Breast epithelium (tissue), 4 donors: ENCODE data around the gene RIPOR2. TPM values are rescaled to one million over a fixed set of nuclear protein-coding genes. Genes with fewer than 3 reads are reported as not detected.

ENCODE experiments used
- DNase-seq, 2 donors: peaks; one replicate each; pipeline ENCODE4 v3.0.0-alpha.2; 2019; ENCODE audit warnings: low spot score in 2 of 2
- H3K27ac ChIP-seq, 2 donors: fragments of 200-600 bp; sonication (generic) in 1 of 2; one replicate each; pipeline ENCODE4 v1.5.1; 2016 to 2019; ENCODE audit warnings: mild to moderate bottlenecking in 1 of 2
- H3K27me3 ChIP-seq, 2 donors: fragments of 200-600 bp; sonication (generic) in 1 of 2; one replicate each; pipeline versions ENCODE4 v1.5.1 to v1.6.0; 2017 to 2019; ENCODE audit warnings: control low read depth in 1 of 2, mild to moderate bottlenecking in 1 of 2
- H3K36me3 ChIP-seq: fragments of 200-600 bp; one replicate; pipeline ENCODE4 v1.5.1; 2019
- H3K4me1 ChIP-seq, 2 donors: fragments of 200-600 bp; sonication (generic); one replicate each; pipeline ENCODE4 v1.5.1; 2016 to 2019; ENCODE audit warnings: control low read depth in 1 of 2
- H3K4me3 ChIP-seq, 3 donors: fragments of 200-600 bp; sonication (generic); 1 replicate in 2 of 3; 2 replicates in 1 of 3; pipeline ENCODE4 v1.5.1; 2016 to 2019; ENCODE audit warnings: mild to moderate bottlenecking in 3 of 3, moderate library complexity in 2 of 3
- H3K9me3 ChIP-seq, 2 donors: fragments of 200-600 bp; sonication (generic) in 1 of 2; one replicate each; pipeline ENCODE4 v1.5.1; 2016 to 2019; ENCODE audit warnings: control low read depth in 1 of 2
- CTCF ChIP-seq, 3 donors: fragments of 450-650 bp; IDR thresholded peaks; one replicate each; pipeline ENCODE4 v1.5.1; 2016 to 2017; ENCODE audit warnings: antibody characterized with exemption in 3 of 3, mild to moderate bottlenecking in 3 of 3, moderate library complexity in 3 of 3
- POLR2A ChIP-seq: fragments of 450-650 bp; IDR thresholded peaks from one replicate; pipeline ENCODE4 v1.6.1; 2016; ENCODE audit warnings: antibody characterized with exemption, mild to moderate bottlenecking, moderate library complexity
- POLR2AphosphoS5 ChIP-seq, 3 donors: sonication (generic); formaldehyde crosslinking; IDR thresholded peaks; one replicate each; pipeline ENCODE4 v1.6.1; 2017; ENCODE audit warnings: antibody characterized with exemption in 3 of 3
- intact Hi-C: fragments of 100-400 bp; cut with DNase I; formaldehyde crosslinking; loops from one replicate; pipeline ENCODE4 v1.15.1; 2023; ENCODE audit warnings: low total_unique reads
- total RNA-seq, 3 donors: library from RNA; depleted of rRNA; stranded (reverse); fragments of >200 nt; gene quantifications; one replicate each; pipeline ENCODE4 v1.1.0, GENCODE V29; 2016

The RIPOR2 gene
- total RNA-seq, 3 donors from 2014 or later, result 13.8 to 70.5 (median 29.2) TPM

- Histone ChIP-seq H3K27ac (peak overlapping the region in 1 of 2 donors; percentile 20), H3K9me3 (no peaks in the 10 kb centered on the region), H3K4me1 (no peaks in the 10 kb centered on the region), H3K4me3 (no peak overlapping the region), H3K27me3 (no peaks in the 10 kb centered on the region), H3K36me3 (no peaks in the 10 kb centered on the region)
- DNase-seq, result no peak
- intact Hi-C loops, result no loop called here
- TF ChIP-seq CTCF (IDR thresholded peaks at IDR 0.05) (no peak), POLR2A (no peak), POLR2AphosphoS5 (IDR thresholded peaks at IDR 0.05) (no peak)
Observed at GRCh38 chr6:24899997-24900325, 35.8 kb downstream of the RIPOR2 start.

- Histone ChIP-seq H3K27me3 (no peaks in the 10 kb centered on the region), H3K9me3 (no peaks in the 10 kb centered on the region), H3K4me1 (no peaks in the 10 kb centered on the region), H3K27ac (peak overlapping the region in 1 of 2 donors; percentile 20), H3K36me3 (no peaks in the 10 kb centered on the region), H3K4me3 (no peak overlapping the region)
- TF ChIP-seq POLR2AphosphoS5 (IDR thresholded peaks at IDR 0.05), result no peak
- no peak for TF ChIP-seq POLR2A
- no peak for TF ChIP-seq CTCF (IDR thresholded peaks at IDR 0.05)
- intact Hi-C loops, result no loop called here
- no peak for DNase-seq
Observed at GRCh38 chr6:24899136-24899996, 36.4 kb downstream of the RIPOR2 start.

GRCh38 chr6:24898676-24899075 is 37.1 kb downstream of the RIPOR2 start:
- H3K27ac ChIP-seq, result no peak overlapping the region
- no peak for DNase-seq
- intact Hi-C loops, result no loop called here

GRCh38 chr6:24897186-24897585 is 38.6 kb downstream of the RIPOR2 start:
- H3K36me3 ChIP-seq, result no peaks in the 10 kb centered on the region
- TF ChIP-seq POLR2A (no peak), CTCF (IDR thresholded peaks at IDR 0.05) (no peak), POLR2AphosphoS5 (IDR thresholded peaks at IDR 0.05) (no peak)
- H3K27me3 ChIP-seq, result no peaks in the 10 kb centered on the region
- intact Hi-C loops, result no loop called here
- DNase-seq, result no peak
- no peaks in the 10 kb centered on the region for H3K9me3 ChIP-seq
- H3K4me1 ChIP-seq, result no peaks in the 10 kb centered on the region
- no peak overlapping the region for H3K27ac ChIP-seq
- H3K4me3 ChIP-seq, result no peak overlapping the region

More at GRCh38 chr6:24898676-24899075, 37.1 kb downstream of the RIPOR2 start:
- no peaks in the 10 kb centered on the region for H3K27me3 ChIP-seq
- no peaks in the 10 kb centered on the region for H3K36me3 ChIP-seq
- H3K4me3 ChIP-seq, result no peak overlapping the region
- H3K4me1 ChIP-seq, result no peaks in the 10 kb centered on the region
- TF ChIP-seq CTCF (IDR thresholded peaks at IDR 0.05) (no peak), POLR2AphosphoS5 (IDR thresholded peaks at IDR 0.05) (no peak)
- H3K9me3 ChIP-seq, result no peaks in the 10 kb centered on the region

- Histone ChIP-seq H3K4me1 (no peaks in the 10 kb centered on the region), H3K4me3 (no peak overlapping the region), H3K9me3 (no peaks in the 10 kb centered on the region), H3K27ac (no peak overlapping the region), H3K27me3 (no peaks in the 10 kb centered on the region), H3K36me3 (no peaks in the 10 kb centered on the region)
- DNase-seq, result no peak
- no peak for TF ChIP-seq CTCF (IDR thresholded peaks at IDR 0.05)
- no peak for TF ChIP-seq POLR2A
- intact Hi-C loops, result no loop called here
Observed at GRCh38 chr6:24893342-24893850, 42.4 kb downstream of the RIPOR2 start.
